Erythroblast (primary cell): ENCODE measurements around the gene KRTAP10-3.

Experiments
- GATA1 ChIP-seq: IDR thresholded peaks from 2 replicates; pipeline ENCODE4 v1.6.1; 2011; ENCODE audit warnings: low read depth, mild to moderate bottlenecking, control low read depth, low read length, moderate library complexity
- POLR2A ChIP-seq: IDR thresholded peaks from 2 replicates; pipeline ENCODE4 v1.6.1; 2011; ENCODE audit warnings: mild to moderate bottlenecking, low read length

DNA sequence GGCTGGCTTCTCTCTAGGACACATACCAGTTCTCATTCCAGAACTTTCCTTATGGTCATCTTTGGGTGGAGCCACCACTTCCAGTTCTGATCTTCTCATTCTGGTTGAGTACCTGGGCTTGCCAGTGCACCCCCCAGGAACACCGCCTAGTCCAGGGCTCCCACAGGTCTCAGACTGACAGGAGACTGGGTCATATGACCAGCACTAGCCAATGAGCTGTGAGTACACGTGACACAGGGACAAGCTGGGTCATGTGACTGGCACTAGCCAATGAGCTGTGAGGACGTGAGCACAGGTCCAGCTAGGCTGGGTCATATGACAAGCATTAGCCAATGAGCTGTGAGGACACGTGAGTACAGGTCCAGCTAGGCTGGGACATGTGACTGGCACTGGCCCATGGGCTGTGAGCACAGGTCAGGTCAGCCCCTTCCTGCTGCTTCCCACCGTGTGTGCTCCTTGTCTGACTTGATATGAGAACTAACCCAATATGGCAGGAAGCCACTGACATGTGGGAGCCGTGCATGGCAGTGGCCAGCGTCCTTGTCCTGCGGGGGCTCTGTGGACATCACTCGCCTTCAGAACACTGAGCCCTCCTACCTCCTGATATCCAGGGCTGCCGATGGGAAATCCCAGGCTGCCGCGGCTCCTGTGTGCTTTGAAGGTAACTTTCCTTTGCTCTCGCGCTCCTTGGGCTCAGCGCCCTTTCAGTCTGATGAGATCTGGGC, 41.3 kb downstream of the KRTAP10-3 start:
- TF ChIP-seq POLR2A (no peak), GATA1 (no peak)
